GM12878 (cell line): ENCODE results near the gene BUD23. TPM values are rescaled to one million over a fixed set of nuclear protein-coding genes. Genes with fewer than 3 reads are reported as not detected.

Experiments used
- ATAC-seq: fragments of 200-7000 bp; cut with Tn5 transposase; 3 replicates; pipeline ENCODE4 v1.9.1; 2020; ENCODE audit warnings: mild to moderate bottlenecking, moderate library complexity
- BruUV-seq: library from RNA; stranded (reverse); fragments of 400-500 nt; replicated peaks from 2 replicates; lab custom pipeline; 2021; lab: Mats Ljungman, UMichigan
- CTCF ChIA-PET: fragments of 300-600 bp; sonication (Branson Sonifier 250); formaldehyde crosslinking; extraction: SDS; loops from one replicate; lab custom pipeline; 2021; ENCODE audit warnings: inconsistent platforms; lab: Yijun Ruan, JAX
- POLR2A ChIA-PET: fragments of 350-600 bp; formaldehyde crosslinking; extraction: SDS; loops from one replicate; lab custom pipeline; 2021; ENCODE audit warnings: inconsistent platforms; lab: Charles Lee
- RAD21 ChIA-PET: fragments of 300-600 bp; sonication (Branson Sonifier 250); formaldehyde crosslinking; loops from one replicate; lab custom pipeline; 2023; ENCODE audit warnings: antibody characterized with exemption; ENCODE audit not compliant: unreplicated experiment; lab: Charles Lee
- SMC1A ChIA-PET: fragments of 300-600 bp; sonication (Branson Sonifier 250); formaldehyde crosslinking; loops from one replicate; lab custom pipeline; 2023; ENCODE audit not compliant: unreplicated experiment, uncharacterized antibody; lab: Charles Lee
- DNase-seq: peaks from one replicate; pipeline ENCODE4 v3.0.0-alpha.2; 2011; ENCODE audit warnings: low read depth, low spot score
- FAIRE-seq: peaks from 3 replicates; lab custom pipeline; 2011; peaks lifted over from hg19 to GRCh38; lab: Jason Lieb, UNC
- H2AFZ ChIP-seq: 2 replicates; pipeline ENCODE4 v1.6.0; 2011; ENCODE audit warnings: low read depth, low read length, control low read depth; ENCODE audit not compliant: control insufficient read depth
- H3K27ac ChIP-seq: 2 replicates; pipeline ENCODE4 v1.5.1; 2011; ENCODE audit warnings: control low read depth; ENCODE audit not compliant: control insufficient read depth, insufficient read depth
- H3K27me3 ChIP-seq, 2 experiments: replicated peaks in 1 of 2; 2 replicates each; pipeline versions ENCODE4 v1.6.0 to v1.6.1; 2011; ENCODE audit warnings: low read length in 1 of 2; ENCODE audit not compliant: control insufficient read depth in 2 of 2, insufficient read depth in 2 of 2
- H3K36me3 ChIP-seq, 2 experiments: 2 replicates each; pipeline ENCODE4 v1.5.1; 2011; ENCODE audit warnings: low read length in 1 of 2; ENCODE audit not compliant: control insufficient read depth in 2 of 2, insufficient read depth in 2 of 2
- H3K4me1 ChIP-seq: 2 replicates; pipeline ENCODE4 v1.6.1; 2011; ENCODE audit warnings: mild to moderate bottlenecking, low read length, moderate library complexity, mixed read lengths; ENCODE audit not compliant: control insufficient read depth, insufficient read depth
- H3K4me2 ChIP-seq: 2 replicates; pipeline ENCODE4 v1.6.0; 2011; ENCODE audit warnings: control low read depth; ENCODE audit not compliant: control insufficient read depth, insufficient read depth
- H3K4me3 ChIP-seq: fragments of 200-600 bp; sonication (generic); 2 replicates; pipeline ENCODE4 v1.5.1; 2016
- H3K79me2 ChIP-seq: 2 replicates; pipeline ENCODE4 v1.6.0; 2011; ENCODE audit warnings: low read length; ENCODE audit not compliant: control insufficient read depth, insufficient read depth
- H3K9ac ChIP-seq: 2 replicates; pipeline ENCODE4 v1.8.0; 2011; ENCODE audit warnings: low read length, control low read depth, mixed read lengths; ENCODE audit not compliant: control insufficient read depth, insufficient read depth
- H3K9me3 ChIP-seq: replicated peaks from 3 replicates; pipeline ENCODE4 v1.5.1; 2011; ENCODE audit warnings: mild to moderate bottlenecking, low read length; ENCODE audit not compliant: control insufficient read depth, insufficient read depth
- H4K20me1 ChIP-seq: 2 replicates; pipeline ENCODE4 v1.6.0; 2011; ENCODE audit not compliant: control insufficient read depth, insufficient read depth
- ASH2L ChIP-seq: fragments of 300-600, 200-600 bp; sonication (generic); IDR thresholded peaks from 2 replicates; pipeline ENCODE4 v1.6.1; 2017; ENCODE audit warnings: low read depth, mild to moderate bottlenecking, borderline replicate concordance
- EP300 ChIP-seq, 2 experiments: fragments of 150-350 bp in 1 of 2; IDR thresholded peaks; 2 replicates each; pipeline ENCODE4 v1.6.1; 2011 to 2012; ENCODE audit warnings: low read depth in 2 of 2, low read length in 2 of 2, borderline replicate concordance in 1 of 2, improper control_type of control experiment in 1 of 2, inconsistent platforms in 1 of 2; ENCODE audit not compliant: control insufficient read depth in 1 of 2
- MEF2B ChIP-seq: fragments of 450-650 bp; IDR thresholded peaks from 2 replicates; pipeline ENCODE4 v1.6.1; 2018; ENCODE audit warnings: mild to moderate bottlenecking, moderate library complexity; ENCODE audit not compliant: partially characterized antibody, poor library complexity, severe bottlenecking
- MTA3 ChIP-seq: IDR thresholded peaks from 2 replicates; pipeline ENCODE4 v1.6.1; 2012; ENCODE audit warnings: low read length, inconsistent platforms, borderline replicate concordance
- NFIC ChIP-seq: IDR thresholded peaks from 2 replicates; pipeline ENCODE4 v1.6.1; 2012; ENCODE audit warnings: low read depth, mild to moderate bottlenecking, inconsistent platforms, low read length, moderate library complexity
- NRF1 ChIP-seq: conservative IDR thresholded peaks from 2 replicates; pipeline ENCODE4 v1.6.1; 2011; ENCODE audit warnings: mild to moderate bottlenecking, low read depth, low read length, improper control_type of control experiment
- RB1 ChIP-seq: fragments of 450-650 bp; formaldehyde crosslinking; IDR thresholded peaks from 2 replicates; pipeline ENCODE4 v1.6.1; 2017; ENCODE audit warnings: mild to moderate bottlenecking, borderline replicate concordance
- RCOR1 ChIP-seq: conservative IDR thresholded peaks from 2 replicates; pipeline ENCODE4 v1.6.1; 2012; ENCODE audit warnings: low read depth, low read length, improper control_type of control experiment
- YBX1 ChIP-seq: fragments of 450-650 bp; IDR thresholded peaks from 2 replicates; pipeline ENCODE4 v1.6.1; 2016; ENCODE audit warnings: antibody characterized with exemption
- ZNF207 ChIP-seq: fragments of 450-650 bp; IDR thresholded peaks from 2 replicates; pipeline ENCODE4 v1.6.1; 2014; ENCODE audit warnings: antibody characterized with exemption, mild to moderate bottlenecking, borderline replicate concordance
- WGBS: methylation state at CpG from one replicate; pipeline ENCODE4 v1.1.6; 2016; ENCODE audit warnings: low lambda C conversion rate; ENCODE audit not compliant: insufficient replicate concordance, insufficient coverage; ENCODE audit errors: missing lambda C conversion rate; 5-methylcytosine and 5-hydroxymethylcytosine counted together
- in situ Hi-C: fragments of 300-500 bp; cut with MboI; formaldehyde crosslinking; loops from 9 replicates; pipeline ENCODE4 v1.14.3; 2018; ENCODE audit warnings: mixed read lengths
- intact Hi-C: fragments of 100-400 bp; cut with micrococcal nuclease; formaldehyde crosslinking; loops from one replicate; pipeline ENCODE4 v1.14.2; 2022; ENCODE audit not compliant: unreplicated experiment
- polyA plus RNA-seq, 11 experiments: library from polyadenylated mRNA; depleted of rRNA in 4 of 11; unstranded in 6 of 11; stranded (reverse) in 5 of 11; fragments of >200 nt; fragmentation: Nextera tagmentation in 4 of 11; fragmentation: Illumina TruSeq in 1 of 11; extraction: Ambion mirVana in 4 of 11; extraction: Trizol in 1 of 11; gene quantifications; 1 replicate in 1 of 11; 2 replicates in 10 of 11; pipeline versions ENCODE4 v1.2.1 to v1.2.3, GENCODE V29; 2011 to 2016; ENCODE audit warnings: inconsistent platforms in 2 of 11, missing spikeins in 2 of 11, low read depth in 1 of 11
- total RNA-seq, 4 experiments: library from RNA; depleted of rRNA in 3 of 4; stranded (reverse); fragments of >200 nt in 3 of 4; fragmentation: Illumina TruSeq in 1 of 4; extraction: Trizol in 1 of 4; gene quantifications; 2 replicates each; pipeline versions ENCODE4 v1.2.1 to v1.2.3, GENCODE V29; 2013 to 2021
- TF ChIP-seq, protein P1 (sequence below): fragments of 150-350 bp; IDR thresholded peaks from 2 replicates; pipeline ENCODE4 v1.6.1; 2016; ENCODE audit warnings: low read depth, low read length

BUD23 gene
- total and polyA plus RNA-seq, 10 of the 15 experiments (the other 5 are each of a cell fraction or from before 2014, with no cell fraction given): 36.4 to 138 (median 99.5) TPM

DNA sequence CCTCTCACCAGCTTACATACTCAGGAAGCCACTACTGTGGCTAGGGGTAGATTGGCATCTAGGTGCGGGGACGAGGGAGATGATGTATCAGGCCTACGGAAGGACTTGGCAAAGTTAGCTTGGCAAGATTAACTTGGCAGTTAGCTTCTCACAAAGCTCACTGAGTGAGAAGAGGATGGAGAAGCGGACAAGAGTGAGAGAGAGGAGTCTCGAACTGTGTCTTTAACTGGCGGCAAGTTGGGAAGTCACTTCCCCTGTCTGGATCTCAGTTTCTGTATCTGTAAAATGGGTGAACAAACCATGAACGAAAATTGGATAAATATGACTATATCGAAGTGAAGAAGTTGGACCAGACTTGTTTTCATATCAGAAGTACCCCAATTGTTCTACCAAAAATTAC, 49.6 kb upstream of the BUD23 start:
- DNase-seq: no peak
- SMC1A ChIA-PET: no interaction called here
- Histone ChIP-seq H3K9ac (no peak overlapping the region), H2AFZ (no peak overlapping the region), H3K4me3 (no peak overlapping the region), H3K27ac (no peak overlapping the region), H3K9me3 (no peaks in the 10 kb centered on the region), H3K27me3 (peaks cover 0 to 1% of the 10 kb centered on the region in 2 experiments; a peak in 1 of 4 replicates), H3K79me2 (no peaks in the 10 kb centered on the region), H3K36me3 (no peaks in the 10 kb centered on the region), H4K20me1 (no peaks in the 10 kb centered on the region), H3K4me2 (no peak overlapping the region), H3K4me1 (no peaks in the 10 kb centered on the region)
- POLR2A ChIA-PET: interaction anchor here (0.6 kb wide), 1 partner anchor 9 kb away, joined by 5 read pairs; no protein-coding TSS in a partner anchor
- 55% methylated on average over 8 of the region's 8 CpGs for WGBS
- CTCF ChIA-PET: interaction anchor here (1.0 kb wide), 1 partner anchor 91 kb away, joined by 4 read pairs; no protein-coding TSS in a partner anchor
- no TSS peak for BruUV-seq
- intact Hi-C loops (no loop called here), in situ Hi-C loops (no loop called here)
- TF ChIP-seq MTA3 (no peak), RCOR1 (no peak), EP300 (IDR thresholded peaks at IDR 0.05; ENCODE audit: borderline replicate concordance in 1 of 2, control insufficient read depth in 1 of 2, low read depth in 2 of 2, low read length in 2 of 2) (no peak), ZNF207 (no peak), YBX1 (no peak), NRF1 (no peak), NFIC (no peak), MEF2B (no peak), RB1 (no peak), ASH2L (no peak)
- TF ChIP-seq, protein P1, sequence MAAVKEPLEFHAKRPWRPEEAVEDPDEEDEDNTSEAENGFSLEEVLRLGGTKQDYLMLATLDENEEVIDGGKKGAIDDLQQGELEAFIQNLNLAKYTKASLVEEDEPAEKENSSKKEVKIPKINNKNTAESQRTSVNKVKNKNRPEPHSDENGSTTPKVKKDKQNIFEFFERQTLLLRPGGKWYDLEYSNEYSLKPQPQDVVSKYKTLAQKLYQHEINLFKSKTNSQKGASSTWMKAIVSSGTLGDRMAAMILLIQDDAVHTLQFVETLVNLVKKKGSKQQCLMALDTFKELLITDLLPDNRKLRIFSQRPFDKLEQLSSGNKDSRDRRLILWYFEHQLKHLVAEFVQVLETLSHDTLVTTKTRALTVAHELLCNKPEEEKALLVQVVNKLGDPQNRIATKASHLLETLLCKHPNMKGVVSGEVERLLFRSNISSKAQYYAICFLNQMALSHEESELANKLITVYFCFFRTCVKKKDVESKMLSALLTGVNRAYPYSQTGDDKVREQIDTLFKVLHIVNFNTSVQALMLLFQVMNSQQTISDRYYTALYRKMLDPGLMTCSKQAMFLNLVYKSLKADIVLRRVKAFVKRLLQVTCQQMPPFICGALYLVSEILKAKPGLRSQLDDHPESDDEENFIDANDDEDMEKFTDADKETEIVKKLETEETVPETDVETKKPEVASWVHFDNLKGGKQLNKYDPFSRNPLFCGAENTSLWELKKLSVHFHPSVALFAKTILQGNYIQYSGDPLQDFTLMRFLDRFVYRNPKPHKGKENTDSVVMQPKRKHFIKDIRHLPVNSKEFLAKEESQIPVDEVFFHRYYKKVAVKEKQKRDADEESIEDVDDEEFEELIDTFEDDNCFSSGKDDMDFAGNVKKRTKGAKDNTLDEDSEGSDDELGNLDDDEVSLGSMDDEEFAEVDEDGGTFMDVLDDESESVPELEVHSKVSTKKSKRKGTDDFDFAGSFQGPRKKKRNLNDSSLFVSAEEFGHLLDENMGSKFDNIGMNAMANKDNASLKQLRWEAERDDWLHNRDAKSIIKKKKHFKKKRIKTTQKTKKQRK: no peak
- FAIRE-seq: no peak
- no peak for ATAC-seq
- RAD21 ChIA-PET: no interaction called here
